HEK293 (cell line): ENCODE measurements around the gene ORAI2.

Experiments
- EGR2 ChIP-seq: fragments of 450-650 bp; formaldehyde crosslinking; IDR thresholded peaks from 2 replicates; pipeline ENCODE4 v1.5.1; 2016; ENCODE audit warnings: low read depth, missing biosample characterization, missing genetic modification characterization
- ELK4 ChIP-seq: IDR thresholded peaks from 2 replicates; pipeline ENCODE4 v1.6.1; 2011; ENCODE audit warnings: mild to moderate bottlenecking, low read depth, low read length, borderline replicate concordance
- KLF7 ChIP-seq: fragments of 450-650 bp; formaldehyde crosslinking; IDR thresholded peaks from 2 replicates; pipeline ENCODE4 v1.5.1; 2016; ENCODE audit warnings: missing biosample characterization, missing genetic modification characterization, borderline replicate concordance
- KLF9 ChIP-seq: fragments of 450-650 bp; formaldehyde crosslinking; IDR thresholded peaks from 2 replicates; pipeline ENCODE4 v1.5.1; 2016; ENCODE audit warnings: missing biosample characterization, missing genetic modification characterization, low read depth
- PRDM10 ChIP-seq: fragments of 450-650 bp; formaldehyde crosslinking; IDR thresholded peaks from 2 replicates; pipeline ENCODE4 v1.5.1; 2016; ENCODE audit warnings: missing biosample characterization, missing genetic modification characterization
- PRDM4 ChIP-seq: fragments of 450-650 bp; formaldehyde crosslinking; IDR thresholded peaks from 2 replicates; pipeline ENCODE4 v1.5.1; 2017; ENCODE audit warnings: missing biosample characterization, missing genetic modification characterization
- WT1 ChIP-seq: fragments of 450-650 bp; formaldehyde crosslinking; IDR thresholded peaks from 2 replicates; pipeline ENCODE4 v1.5.1; 2016; ENCODE audit warnings: missing biosample characterization, missing genetic modification characterization
- ZBTB17 ChIP-seq: fragments of 450-650 bp; formaldehyde crosslinking; IDR thresholded peaks from 2 replicates; pipeline ENCODE4 v1.5.1; 2016; ENCODE audit warnings: missing biosample characterization, missing genetic modification characterization
- ZBTB20 ChIP-seq: fragments of 450-650 bp; formaldehyde crosslinking; IDR thresholded peaks from 2 replicates; pipeline ENCODE4 v1.5.1; 2016; ENCODE audit warnings: missing biosample characterization, missing genetic modification characterization
- ZBTB44 ChIP-seq: fragments of 450-650 bp; IDR thresholded peaks from 2 replicates; pipeline ENCODE4 v1.5.1; 2018; ENCODE audit warnings: missing biosample characterization, mild to moderate bottlenecking, missing genetic modification characterization
- ZBTB48 ChIP-seq: fragments of 450-650 bp; formaldehyde crosslinking; IDR thresholded peaks from 2 replicates; pipeline ENCODE4 v1.5.1; 2016; ENCODE audit warnings: missing biosample characterization, missing genetic modification characterization
- ZFP37 ChIP-seq: fragments of 450-650 bp; formaldehyde crosslinking; IDR thresholded peaks from 2 replicates; pipeline ENCODE4 v1.5.1; 2016; ENCODE audit warnings: missing biosample characterization, missing genetic modification characterization
- ZIC2 ChIP-seq: fragments of 450-650 bp; formaldehyde crosslinking; IDR thresholded peaks from 2 replicates; pipeline ENCODE4 v1.5.1; 2016; ENCODE audit warnings: missing biosample characterization, missing genetic modification characterization
- ZNF223 ChIP-seq: fragments of 450-650 bp; formaldehyde crosslinking; IDR thresholded peaks from 2 replicates; pipeline ENCODE4 v1.5.1; 2016; ENCODE audit warnings: missing biosample characterization, missing genetic modification characterization
- ZNF248 ChIP-seq: fragments of 450-650 bp; formaldehyde crosslinking; IDR thresholded peaks from 2 replicates; pipeline ENCODE4 v1.5.1; 2017; ENCODE audit warnings: missing biosample characterization, missing genetic modification characterization
- ZNF26 ChIP-seq: fragments of 450-650 bp; formaldehyde crosslinking; IDR thresholded peaks from 2 replicates; pipeline ENCODE4 v1.5.1; 2016; ENCODE audit warnings: missing biosample characterization, missing genetic modification characterization
- ZNF362 ChIP-seq: fragments of 450-650 bp; formaldehyde crosslinking; IDR thresholded peaks from 2 replicates; pipeline ENCODE4 v1.5.1; 2016; ENCODE audit warnings: missing biosample characterization, missing genetic modification characterization
- ZNF449 ChIP-seq: fragments of 450-650 bp; formaldehyde crosslinking; IDR thresholded peaks from 2 replicates; pipeline ENCODE4 v1.5.1; 2017; ENCODE audit warnings: missing biosample characterization, mild to moderate bottlenecking, missing genetic modification characterization, moderate library complexity
- ZNF501 ChIP-seq: fragments of 450-650 bp; formaldehyde crosslinking; IDR thresholded peaks from 2 replicates; pipeline ENCODE4 v1.5.1; 2016; ENCODE audit warnings: missing biosample characterization, missing genetic modification characterization
- ZNF585B ChIP-seq: fragments of 450-650 bp; formaldehyde crosslinking; IDR thresholded peaks from 2 replicates; pipeline ENCODE4 v1.5.1; 2016; ENCODE audit warnings: missing biosample characterization, missing genetic modification characterization
- ZNF610 ChIP-seq: fragments of 450-650 bp; formaldehyde crosslinking; IDR thresholded peaks from 2 replicates; pipeline ENCODE4 v1.5.1; 2016; ENCODE audit warnings: missing biosample characterization, missing genetic modification characterization, borderline replicate concordance
- ZNF621 ChIP-seq: fragments of 450-650 bp; formaldehyde crosslinking; IDR thresholded peaks from 2 replicates; pipeline ENCODE4 v1.5.1; 2017; ENCODE audit warnings: missing biosample characterization, missing genetic modification characterization
- ZNF692 ChIP-seq: fragments of 450-650 bp; formaldehyde crosslinking; IDR thresholded peaks from 2 replicates; pipeline ENCODE4 v1.5.1; 2016; ENCODE audit warnings: missing biosample characterization, missing genetic modification characterization
- ZNF707 ChIP-seq: fragments of 450-650 bp; formaldehyde crosslinking; IDR thresholded peaks from 2 replicates; pipeline ENCODE4 v1.5.1; 2016; ENCODE audit warnings: missing biosample characterization, missing genetic modification characterization
- ZSCAN30 ChIP-seq: fragments of 450-650 bp; IDR thresholded peaks from 2 replicates; pipeline ENCODE4 v1.5.1; 2018; ENCODE audit warnings: missing biosample characterization, mild to moderate bottlenecking, missing genetic modification characterization, moderate library complexity

Gene ORAI2

GRCh38 chr7:102431617-102432298 is 1.6 kb upstream of the ORAI2 start (continued):
- no peak for TF ChIP-seq ZNF26 (tag by site-specific recombination)
- no peak for TF ChIP-seq ZNF223 (tag by site-specific recombination)
- peak; percentile 98 for TF ChIP-seq ZSCAN30 (tag by site-specific recombination)
- TF ChIP-seq ZNF248 (tag by site-specific recombination), result no peak
- no peak for TF ChIP-seq KLF9 (tag by site-specific recombination)
- peak; percentile 17; the same call in 1 of the 2 replicates for TF ChIP-seq PRDM4
- no peak for TF ChIP-seq ZNF707
- no peak for TF ChIP-seq ZNF692 (tag by site-specific recombination)
- TF ChIP-seq ZNF501 (tag by site-specific recombination), result no peak
- TF ChIP-seq ZBTB20 (tag by site-specific recombination), result peak; percentile 60
- no peak for TF ChIP-seq ZFP37 (tag by site-specific recombination)
- no peak for TF ChIP-seq ZNF362 (tag by site-specific recombination)
- TF ChIP-seq KLF7 (tag by site-specific recombination), result no peak
- TF ChIP-seq ZNF585B (tag by site-specific recombination), result no peak
- no peak for TF ChIP-seq EGR2 (tag by site-specific recombination)
- no peak for TF ChIP-seq ZNF449 (tag by site-specific recombination)
- TF ChIP-seq WT1 (tag by site-specific recombination), result peak; percentile 67
- TF ChIP-seq ZNF621 (tag by site-specific recombination), result no peak
- TF ChIP-seq ZNF610 (tag by site-specific recombination), result no peak
- TF ChIP-seq ZBTB48 (tag by site-specific recombination), result peak; percentile 98
- peak; percentile 92 for TF ChIP-seq PRDM10
- TF ChIP-seq ZIC2, result peak; percentile 96
- TF ChIP-seq ZBTB44 (tag by site-specific recombination), result peak; percentile 89
- peak; percentile 49 for TF ChIP-seq ZBTB17 (tag by site-specific recombination)
- TF ChIP-seq ELK4, result no peak
